ENCODE measurements around the gene LRMDA.
"Not testable (repeated sequence)": the region's sequence is repeated elsewhere in the genome, so short reads cannot be mapped to it uniquely, and the experiment has no call there.

LRMDA gene

GRCh38 chr10:75746356-75746755 is 314.9 kb downstream of the LRMDA start:
- DNase-seq (ENCODE audit: low read depth): no peak

GRCh38 chr10:75750093-75750875 is 318.9 kb downstream of the LRMDA start:
- DNase-seq (ENCODE audit: low read depth): not testable (repeated sequence)

GRCh38 chr10:75751232-75751631 is 319.8 kb downstream of the LRMDA start:
- DNase-seq (ENCODE audit: low read depth): no peak

GRCh38 chr10:75753621-75754020 is 322.2 kb downstream of the LRMDA start:
- DNase-seq (ENCODE audit: low read depth): no peak

- DNase-seq (ENCODE audit: low read depth): no peak
Observed at GRCh38 chr10:75754096-75754831, 322.8 kb downstream of the LRMDA start.

GRCh38 chr10:75755528-75755927 is 324.1 kb downstream of the LRMDA start:
- DNase-seq (ENCODE audit: low read depth): no peak

- no peak for DNase-seq (ENCODE audit: low read depth)
Observed at GRCh38 chr10:75761289-75761688, 329.9 kb downstream of the LRMDA start.

DNA sequence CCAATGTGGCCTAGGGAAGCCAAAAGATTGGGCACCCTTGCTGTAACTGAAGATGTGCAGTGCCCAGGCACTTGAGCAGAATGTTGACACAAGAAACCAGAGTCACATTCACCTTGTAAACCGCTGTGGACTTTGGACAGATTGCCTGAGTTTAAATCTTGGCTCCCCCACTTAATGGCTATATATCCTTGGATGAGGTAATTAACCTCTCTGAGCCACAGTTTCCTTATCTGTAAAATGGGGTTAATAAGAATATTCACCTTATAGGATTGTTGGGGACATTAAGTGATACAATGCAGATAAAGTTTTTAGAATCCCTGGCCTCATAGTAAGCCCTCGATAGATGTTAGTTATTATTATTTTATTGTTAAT is 331.0 kb downstream of the LRMDA start:
- DNase-seq (ENCODE audit: low read depth): no peak

- no peak for DNase-seq (ENCODE audit: low read depth)
Observed at GRCh38 chr10:75763652-75764051, 332.2 kb downstream of the LRMDA start.

DNA sequence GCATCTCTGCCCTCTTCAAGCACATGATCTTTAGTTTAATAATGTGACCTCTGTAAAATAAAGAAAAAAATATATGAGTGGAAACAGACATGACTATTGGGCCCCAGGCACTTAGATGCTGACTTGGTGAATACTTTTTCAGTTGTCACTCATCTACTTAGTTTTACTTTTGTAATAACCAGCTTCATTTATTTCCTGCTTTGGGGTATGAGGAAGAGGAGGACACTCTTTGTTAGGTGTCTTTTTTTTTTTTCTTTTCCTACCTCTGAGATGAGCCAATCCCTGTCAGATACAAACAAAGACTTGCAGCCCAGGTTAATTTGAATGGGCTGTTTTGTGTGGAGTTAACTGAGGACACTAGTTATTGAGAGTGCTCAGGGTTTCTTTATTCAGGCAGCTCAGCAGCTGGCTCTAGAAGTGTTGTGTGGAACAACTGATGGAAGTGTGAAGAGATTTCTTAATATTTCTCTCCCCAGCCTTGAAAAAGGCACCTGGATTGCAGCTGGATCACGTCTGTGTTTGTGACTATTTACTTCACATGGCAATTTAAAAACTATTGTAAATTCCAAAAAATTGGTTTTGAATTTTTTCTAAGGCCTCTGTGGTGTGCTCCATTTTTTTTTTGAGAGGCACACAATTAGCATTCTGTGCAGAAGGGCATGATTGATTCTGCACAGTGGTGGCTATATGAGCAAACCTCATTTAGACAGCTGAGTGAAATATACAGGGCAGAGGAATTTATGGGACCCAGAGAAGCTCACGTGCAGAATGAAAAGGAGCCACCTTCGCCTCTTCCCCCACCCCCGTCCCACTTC is 333.8 kb downstream of the LRMDA start:
- no peak for DNase-seq (ENCODE audit: low read depth)

- DNase-seq (ENCODE audit: low read depth): no peak
Observed at GRCh38 chr10:75765789-75766096, 334.3 kb downstream of the LRMDA start.

GRCh38 chr10:75766106-75766505 is 334.7 kb downstream of the LRMDA start:
- no peak for DNase-seq (ENCODE audit: low read depth)

GRCh38 chr10:75766752-75767151 is 335.3 kb downstream of the LRMDA start:
- DNase-seq (ENCODE audit: low read depth): not testable (repeated sequence)

- DNase-seq (ENCODE audit: low read depth): no peak
Observed at GRCh38 chr10:75770626-75771081, 339.2 kb downstream of the LRMDA start.

DNA sequence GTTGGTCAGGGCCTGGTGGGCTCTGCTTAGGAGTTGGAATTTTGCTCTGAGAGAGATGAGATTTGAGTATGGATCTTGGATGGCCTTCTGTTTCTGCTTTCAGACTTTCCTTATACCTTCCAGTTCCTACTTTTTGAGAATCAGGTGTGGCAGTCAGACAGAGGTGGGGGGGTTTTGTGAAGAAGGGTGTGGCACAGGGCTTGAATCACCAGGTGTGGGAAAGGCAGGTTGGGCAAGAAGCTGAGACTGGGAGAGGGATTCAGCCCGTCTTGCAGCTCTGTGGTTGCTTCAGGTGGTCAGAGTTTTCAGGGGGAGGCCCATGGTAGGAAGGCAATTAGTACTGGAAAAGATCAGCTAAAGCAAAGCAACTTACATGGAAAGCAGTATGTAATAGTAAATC is 340.2 kb downstream of the LRMDA start:
- no peak for DNase-seq (ENCODE audit: low read depth)

DNA sequence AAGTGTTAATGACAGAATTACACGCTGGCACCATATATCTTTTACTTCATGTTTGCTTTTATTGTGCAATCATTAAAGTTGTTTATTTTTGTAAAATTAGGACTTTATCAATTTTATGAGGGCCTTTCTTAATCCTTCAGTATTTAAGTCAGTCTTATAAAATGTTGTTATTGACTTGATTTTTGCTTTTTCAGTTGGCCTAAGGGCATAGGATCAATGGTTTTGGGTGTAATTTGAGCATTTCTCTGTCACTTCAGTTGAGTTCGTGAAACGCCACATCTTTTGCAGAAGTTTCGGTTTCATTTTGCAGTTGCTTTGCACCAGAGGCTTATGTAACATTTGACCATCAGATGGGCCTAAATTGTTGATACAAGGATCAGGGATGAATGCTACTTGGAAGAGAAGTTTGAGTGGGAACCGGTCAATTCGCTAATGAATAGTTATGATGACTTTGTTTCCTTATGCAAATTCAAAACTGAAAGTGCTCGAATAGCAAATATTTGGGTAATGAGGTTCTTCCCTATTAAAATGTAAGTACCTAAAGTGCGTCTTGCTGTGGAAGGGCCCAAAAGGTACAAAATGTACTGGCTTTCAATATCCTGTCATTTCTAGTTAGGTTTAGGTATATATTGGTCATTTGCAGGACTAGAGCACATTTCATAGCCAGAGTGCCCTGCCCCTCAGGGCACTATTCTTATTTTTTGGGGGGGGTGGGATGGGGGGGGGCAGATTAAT is 340.9 kb downstream of the LRMDA start:
- no peak for DNase-seq (ENCODE audit: low read depth)

DNA sequence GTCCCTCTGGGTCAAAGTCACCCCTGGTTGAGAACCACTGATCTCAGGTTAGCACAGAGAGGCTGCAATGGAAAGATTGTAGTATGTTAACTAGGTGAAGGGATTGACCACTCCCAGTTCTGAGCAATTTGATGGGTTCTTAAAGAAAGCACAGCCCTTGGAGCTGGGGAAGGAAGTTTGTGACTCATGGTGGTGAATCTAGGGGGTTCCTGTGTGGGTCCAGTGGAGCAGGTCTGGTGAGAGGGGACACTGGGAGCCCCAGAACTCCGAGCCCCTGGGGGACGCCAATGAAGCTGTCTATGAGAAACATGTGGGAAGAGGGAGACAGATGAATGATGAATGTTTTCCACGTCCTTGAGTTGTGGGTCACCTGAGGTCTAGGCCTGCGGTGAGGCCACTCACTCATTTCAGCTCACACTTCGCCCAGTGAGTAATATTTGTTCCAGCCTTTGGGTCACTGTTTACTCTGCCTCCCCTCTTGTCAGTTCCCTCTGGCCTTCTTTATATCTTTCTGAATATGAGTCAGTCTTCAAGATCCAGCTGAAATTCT is 341.9 kb downstream of the LRMDA start:
- DNase-seq (ENCODE audit: low read depth): no peak

DNA sequence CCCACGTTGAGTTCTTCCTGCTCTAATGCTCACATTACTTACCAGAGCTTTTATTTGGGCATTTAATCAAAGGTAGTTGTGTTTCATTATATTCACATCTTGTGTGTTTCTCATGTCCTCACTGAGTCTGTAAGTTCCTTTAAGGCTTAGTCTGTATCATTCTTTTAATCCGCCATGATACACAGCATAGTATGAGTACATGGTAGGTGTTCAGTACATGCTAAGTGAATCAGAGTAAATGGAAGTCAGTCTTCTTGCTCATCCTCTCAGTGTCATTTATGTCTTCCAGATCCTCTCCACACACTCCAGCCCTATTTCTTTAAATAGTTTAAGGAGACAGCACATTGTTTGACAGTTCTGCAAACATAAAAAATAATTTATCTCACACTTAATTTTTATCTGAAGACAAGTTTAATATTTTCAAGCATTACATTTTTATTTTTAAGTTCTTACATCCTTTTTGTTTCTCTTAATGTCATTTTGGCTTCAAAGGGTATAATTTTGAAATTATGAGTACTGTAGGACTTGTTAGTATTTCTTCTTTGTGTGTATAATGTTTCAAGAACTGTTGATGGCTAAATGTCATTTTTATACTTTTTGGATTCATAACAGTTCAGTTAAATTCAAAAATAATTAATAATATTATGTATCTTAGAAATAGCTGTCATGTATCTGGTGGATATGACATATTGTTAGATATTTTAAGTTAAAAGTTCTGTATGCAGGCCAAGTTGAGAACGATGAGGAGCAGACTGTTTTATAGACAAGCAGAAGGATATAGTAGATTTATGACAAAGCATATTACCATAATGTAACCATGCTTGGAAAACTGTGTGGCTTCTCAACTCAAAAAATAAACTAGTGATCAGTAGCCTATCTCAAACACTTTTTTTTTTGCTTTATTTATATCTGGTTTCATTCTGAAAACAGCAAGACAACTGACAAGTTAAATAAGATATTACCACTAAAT is 342.7 kb downstream of the LRMDA start:
- DNase-seq (ENCODE audit: low read depth): no peak

DNA sequence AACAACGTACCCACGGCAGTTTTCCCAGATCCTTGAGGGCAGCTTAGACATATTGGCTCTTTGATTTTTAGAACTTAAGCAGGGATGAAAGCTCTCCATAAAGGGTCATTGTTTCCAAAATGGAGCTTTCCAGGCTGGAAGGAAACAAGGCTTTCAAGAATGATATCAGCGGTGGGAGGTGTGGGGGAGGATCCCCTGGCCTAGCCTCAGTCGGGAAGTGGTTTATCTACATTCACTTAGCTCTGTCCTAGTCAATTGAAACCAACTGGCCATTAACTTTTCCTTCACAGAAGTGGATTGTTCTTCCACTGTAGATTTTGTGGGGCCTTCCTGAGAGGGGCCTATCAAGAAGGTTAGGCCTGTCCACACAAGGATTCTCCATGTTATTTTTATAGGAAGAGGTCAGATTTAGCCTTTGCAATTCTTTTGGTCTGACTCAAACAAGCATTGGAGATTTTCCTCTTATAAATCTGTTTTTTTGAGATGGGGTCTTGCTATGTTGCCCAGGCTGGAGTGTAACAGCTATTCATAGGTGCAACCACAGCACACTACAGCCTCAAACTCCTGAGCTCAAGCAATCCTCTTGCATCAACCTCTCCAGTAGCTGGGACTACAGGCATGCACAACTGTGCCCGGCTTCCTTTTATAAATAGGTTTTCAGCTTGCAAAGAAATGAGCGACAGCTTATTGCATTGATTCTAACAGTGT is 343.5 kb downstream of the LRMDA start:
- DNase-seq (ENCODE audit: low read depth): no peak

All from activated T-cell treated with anti-CD3 and anti-CD28 coated beads for 1 hour (primary cell).